Measurements from ENCODE around the gene NOVA2.

The NOVA2 gene

GRCh38 chr19:45887200-45887710 is 86.4 kb downstream of the NOVA2 start:
- no peak for DNase-seq

DNA sequence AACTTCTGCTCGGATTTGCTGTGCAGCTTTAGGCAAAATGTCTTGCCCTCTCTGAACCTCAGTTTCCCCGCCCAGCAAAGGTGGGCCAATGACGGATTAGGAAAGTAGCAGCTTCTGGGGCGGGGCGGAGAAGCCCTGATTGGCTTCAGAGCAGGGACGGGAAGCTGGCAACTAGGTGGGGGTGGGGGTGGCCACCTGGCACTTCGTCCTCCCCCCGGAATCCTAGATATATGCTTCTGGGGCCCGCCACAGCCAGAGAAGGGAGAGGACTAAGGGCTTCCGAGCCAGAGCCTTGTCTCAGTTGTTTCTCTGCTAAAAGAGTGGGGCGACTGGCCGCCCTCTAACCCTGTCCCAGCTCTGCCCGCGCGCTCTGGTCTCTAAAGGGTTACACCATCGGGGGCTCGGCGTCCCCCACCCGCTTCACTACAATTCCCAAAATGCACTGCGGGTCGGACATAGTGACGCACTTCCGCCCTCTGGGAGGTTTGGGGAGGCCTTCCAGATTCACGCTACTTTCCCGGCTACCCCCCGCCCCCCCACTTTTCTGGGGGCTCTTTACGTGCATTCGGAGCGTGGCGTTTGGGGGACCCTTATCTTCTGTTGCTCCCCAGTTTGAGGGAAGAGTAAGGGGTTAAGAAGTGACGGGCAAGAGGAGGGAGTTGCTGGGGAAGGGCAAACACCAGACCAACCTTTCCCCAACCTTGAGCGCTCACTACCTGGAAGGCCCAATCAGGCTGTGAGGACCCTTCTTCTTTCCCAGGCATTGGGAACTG is 87.1 kb downstream of the NOVA2 start:
- DNase-seq = peak; percentile 62 to 80 (median 70)

DNA sequence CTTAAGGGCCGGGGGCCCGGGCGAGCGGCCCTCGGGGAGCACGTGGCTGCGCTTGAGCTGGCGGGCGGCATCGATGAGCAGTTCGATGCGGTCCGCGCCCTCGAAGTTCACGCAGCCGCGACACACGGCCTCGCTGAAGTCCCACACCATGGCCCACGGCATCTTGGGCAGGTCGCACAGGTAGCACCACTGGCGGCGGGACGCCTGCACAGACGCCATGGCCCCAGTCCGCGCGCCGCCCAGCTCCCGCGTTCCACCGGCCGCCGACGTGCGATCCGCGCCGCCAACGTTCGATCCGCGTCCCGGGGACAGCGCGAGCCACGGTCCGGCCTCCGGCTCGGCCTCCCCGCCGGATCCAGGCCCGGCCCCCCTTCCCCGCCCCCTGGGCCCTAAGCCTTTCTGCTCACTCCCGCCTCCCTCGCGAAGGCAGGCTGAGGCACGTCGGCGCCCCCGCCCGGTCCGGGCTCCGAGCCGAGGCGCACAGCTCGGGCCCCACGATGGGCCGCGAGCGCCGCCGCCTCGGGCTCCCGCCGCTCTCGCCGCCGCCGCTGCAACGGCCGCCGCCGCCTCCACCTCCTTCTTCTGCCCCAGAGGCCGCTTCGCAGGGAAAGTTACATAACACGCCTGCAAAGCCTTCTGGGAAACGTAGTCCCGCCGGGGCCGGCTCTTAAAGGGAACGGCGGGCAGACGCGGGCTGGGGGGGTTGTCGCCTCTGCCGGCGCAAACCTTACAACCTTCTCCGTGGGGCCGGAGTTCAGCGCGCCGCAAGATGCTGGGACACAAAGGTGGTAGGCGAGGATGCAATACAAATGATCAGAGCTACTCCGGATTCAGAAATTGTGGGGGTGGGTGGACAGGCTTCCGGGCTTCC is 87.9 kb downstream of the NOVA2 start, which contains the start of gene IRF2BP1:
IRF2BP1 (minus strand) TSS at position 586 of the 871 bp plus-strand sequence; CDS start at position 219, 367 bp downstream.
- DNase-seq = peak; percentile 61 to 81 (median 71)

GRCh38 chr19:45884682-45885555 is 88.7 kb downstream of the NOVA2 start:
- no peak for DNase-seq

DNA sequence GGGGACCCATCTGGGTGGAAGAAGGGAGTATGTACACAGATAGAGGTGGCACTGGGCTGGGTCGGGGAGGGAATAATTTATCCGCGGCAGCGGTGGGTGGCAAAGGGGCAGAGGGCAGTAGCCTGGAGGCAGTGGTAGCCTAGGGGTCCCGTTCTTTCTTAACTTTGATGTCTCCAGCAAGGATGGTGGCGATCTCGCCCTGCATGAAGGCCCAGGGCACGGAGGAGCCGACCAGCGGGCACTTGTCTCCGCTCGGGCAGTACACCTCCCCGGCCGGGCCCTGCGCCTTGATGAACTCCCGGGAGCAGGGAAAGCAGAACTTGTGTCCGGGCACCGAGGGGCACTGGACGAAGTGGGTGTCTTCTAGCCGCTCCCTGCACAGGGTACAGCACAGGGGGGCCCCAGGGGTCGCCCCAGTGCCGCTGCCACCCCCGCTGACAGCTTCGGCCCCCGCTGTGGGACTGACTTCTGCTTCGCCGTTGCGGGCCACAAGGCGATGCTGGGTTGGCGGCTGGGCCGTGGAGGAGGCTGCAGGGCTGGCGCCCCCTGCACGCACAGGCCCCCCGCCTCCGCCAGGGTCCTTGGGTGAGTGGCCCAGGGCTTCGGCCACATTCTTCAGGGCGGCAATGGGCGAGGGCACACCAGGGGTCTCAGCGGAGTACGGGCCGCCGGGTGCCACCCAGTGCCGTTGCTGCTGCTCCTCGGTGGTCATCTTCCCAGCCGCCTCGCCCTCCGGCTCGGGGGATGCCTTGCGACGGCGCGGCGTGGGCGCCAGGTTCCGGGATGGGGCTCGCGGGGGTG is 89.6 kb downstream of the NOVA2 start:
- DNase-seq = no peak

All from activated naive CD4-positive, alpha-beta T cell (primary cell).